ENCODE results near the gene FKBP5. TPM values are rescaled to one million over a fixed set of nuclear protein-coding genes. Genes with fewer than 3 reads are reported as not detected.
A peak's percentile ranks its signal among the peaks of the same experiment; 100 is the strongest.

Gene FKBP5
- total and polyA plus RNA-seq, 10 of the 15 experiments (the other 5 are each of a cell fraction or from before 2014, with no cell fraction given), result 29.0 to 123 (median 62.3) TPM

GRCh38 chr6:35687658-35688604, 784 bp downstream of the FKBP5 start:
- DNase-seq (ENCODE audit: low read depth, low spot score) (peak; percentile 25), ATAC-seq (peak; percentile 71), FAIRE-seq (peak; percentile 23)
- Histone ChIP-seq H3K9me3 (replicated peaks; ENCODE audit: control insufficient read depth, insufficient read depth, low read length) (peaks cover 2% of the 10 kb centered on the region; the same call in 1 of the 3 replicates), H3K36me3 (ENCODE audit: control insufficient read depth in 2 of 2, insufficient read depth in 2 of 2, low read length in 1 of 2) (no peaks in the 10 kb centered on the region; a peak in 1 of 4 replicates), H3K27me3 (replicated peaks in 1 of 2; ENCODE audit: control insufficient read depth in 2 of 2, insufficient read depth in 2 of 2, low read length in 1 of 2) (no peaks in the 10 kb centered on the region), H3K9ac (ENCODE audit: control insufficient read depth, insufficient read depth, low read length) (peak overlapping the region; percentile 84), H3K4me1 (ENCODE audit: control insufficient read depth, insufficient read depth, low read length) (peaks cover 5% of the 10 kb centered on the region), H3K4me3 (peak overlapping the region; percentile 79), H3K4me2 (ENCODE audit: control insufficient read depth, insufficient read depth) (peak overlapping the region; percentile 85), H3K27ac (ENCODE audit: control insufficient read depth, insufficient read depth) (peak overlapping the region; percentile 62), H3K79me2 (ENCODE audit: control insufficient read depth, insufficient read depth, low read length) (peaks cover 48% of the 10 kb centered on the region), H2AFZ (ENCODE audit: control insufficient read depth, low read depth, low read length) (peak overlapping the region; percentile 85), H4K20me1 (ENCODE audit: control insufficient read depth, insufficient read depth) (no peaks in the 10 kb centered on the region)
- BruUV-seq (replicated peaks), result no TSS peak
- ChIA-PET CTCF (interaction anchor here (1.5 to 3.2 kb wide), 8 partner anchors 10 to 104 kb away, joined by 4 to 33 read pairs (median 8); partner anchors contain the start of gene ARMC12), RAD21 (ENCODE audit: unreplicated experiment) (interaction anchor here (1.0 to 3.4 kb wide), 14 partner anchors 10 to 229 kb away, joined by 3 to 22 read pairs (median 6); partner anchors contain the start of gene ARMC12), POLR2A (interaction anchor here (0.6 to 5.0 kb wide), 9 partner anchors 9 to 428 kb away, joined by 3 to 40 read pairs (median 6); partner anchors contain the start of genes ARMC12 and ZNF76), SMC1A (ENCODE audit: uncharacterized antibody, unreplicated experiment) (interaction anchor here (0.8 to 3.8 kb wide), 22 partner anchors 10 to 114 kb away, joined by 3 to 30 read pairs (median 6); partner anchors contain the start of gene ARMC12)
- in situ Hi-C loops (cut with MboI) (no loop called here), intact Hi-C loops (cut with micrococcal nuclease; ENCODE audit: unreplicated experiment) (loop anchor here (1.0 to 2.0 kb wide), 2 partner anchors 44 to 49 kb away; partner anchors contain the start of gene ARMC12)
- WGBS (ENCODE audit: insufficient coverage, insufficient replicate concordance, low lambda C conversion rate, missing lambda C conversion rate), result under 1% methylated on average over 96 of the region's 100 CpGs
- TF ChIP-seq SMAD1 (IDR thresholded peaks at IDR 0.05; ENCODE audit: low read depth, partially characterized antibody), result no peak
- TF ChIP-seq LARP7 (IDR thresholded peaks at IDR 0.05), result no peak
- TF ChIP-seq BMI1 (IDR thresholded peaks at IDR 0.05; ENCODE audit: borderline replicate concordance), result no peak
- TF ChIP-seq RAD51 (IDR thresholded peaks at IDR 0.05), result no peak
- peak; percentile 53 for TF ChIP-seq MLLT1 (IDR thresholded peaks at IDR 0.05)
- TF ChIP-seq BACH1 (IDR thresholded peaks at IDR 0.05; ENCODE audit: borderline replicate concordance), result no peak
- no peak for TF ChIP-seq POLR2AphosphoS5 (IDR thresholded peaks at IDR 0.05; ENCODE audit: low read length)
- peak in 1 of 2 experiments; percentile 83; a peak in 1 of 3 replicates for TF ChIP-seq EGR1 (IDR thresholded peaks at IDR 0.05; ENCODE audit: borderline replicate concordance in 1 of 2, low read depth in 2 of 2, low read length in 2 of 2)
- TF ChIP-seq ZNF207 (IDR thresholded peaks at IDR 0.05; ENCODE audit: borderline replicate concordance), result no peak
- TF ChIP-seq CBFB (IDR thresholded peaks at IDR 0.05; ENCODE audit: low read depth), result 0 out of 2 replicates have a peak, but pooled peaks have one; percentile 36
- peak; percentile 46; the same call in 1 of the 2 replicates for TF ChIP-seq CREB1 (IDR thresholded peaks at IDR 0.05; ENCODE audit: low read depth)
- no peak; a peak in 1 of 4 replicates for TF ChIP-seq BHLHE40 (IDR thresholded peaks at IDR 0.05; ENCODE audit: borderline replicate concordance in 1 of 2, low read depth in 2 of 2, low read length in 1 of 2)
- no peak for TF ChIP-seq ELK1 (IDR thresholded peaks at IDR 0.05; ENCODE audit: low read depth, low read length)
- TF ChIP-seq EED (IDR thresholded peaks at IDR 0.05; ENCODE audit: low read depth), result no peak
- TF ChIP-seq IRF5 (IDR thresholded peaks at IDR 0.05; ENCODE audit: borderline replicate concordance), result no peak
- TF ChIP-seq IRF3 (IDR thresholded peaks at IDR 0.05), result no peak
- no peak for TF ChIP-seq TBL1XR1 (IDR thresholded peaks at IDR 0.05; ENCODE audit: low read depth, low read length)

Data from GM12878 (cell line).